CD4-positive, alpha-beta memory T cell (primary cell): Measurements from ENCODE around the gene BBS5. TPM values are rescaled to one million over a fixed set of nuclear protein-coding genes. Genes with fewer than 3 reads are reported as not detected.

Experiments used
- CTCF ChIA-PET: fragments of 350-600 bp; sonication (Branson Sonifier 250); formaldehyde crosslinking; loops from one replicate; lab custom pipeline; 2021; ENCODE audit warnings: inconsistent platforms; ENCODE audit not compliant: partially characterized antibody; lab: Charles Lee
- POLR2A ChIA-PET: fragments of 350-600 bp; sonication (Branson Sonifier 250); formaldehyde crosslinking; loops from one replicate; lab custom pipeline; 2021; ENCODE audit not compliant: partially characterized antibody; lab: Charles Lee
- DNase-seq, 5 donors: peaks; one replicate each; pipeline versions ENCODE4 v3.0.0 to v3.0.0-alpha.2; 2020 to 2022; ENCODE audit warnings: mixed read lengths in 1 of 5
- H3K27ac ChIP-seq: one replicate; pipeline ENCODE4 v1.7.0; 2013; ENCODE audit warnings: low read depth, low read length
- H3K27me3 ChIP-seq: 2 replicates; pipeline ENCODE4 v1.7.0; 2013; ENCODE audit warnings: mild to moderate bottlenecking, low read length, moderate library complexity; ENCODE audit not compliant: insufficient read depth
- H3K36me3 ChIP-seq: 2 replicates; pipeline ENCODE4 v1.7.0; 2013; ENCODE audit warnings: mild to moderate bottlenecking, low read length, moderate library complexity; ENCODE audit not compliant: insufficient read depth
- H3K4me1 ChIP-seq: 2 replicates; pipeline ENCODE4 v1.7.0; 2013; ENCODE audit warnings: mild to moderate bottlenecking, low read length, moderate library complexity; ENCODE audit not compliant: insufficient read depth
- H3K4me3 ChIP-seq, 2 donors: one replicate each; pipeline ENCODE4 v1.7.0; 2013; ENCODE audit warnings: low read length in 2 of 2, mild to moderate bottlenecking in 1 of 2
- H3K9me3 ChIP-seq, 2 donors: one replicate each; pipeline ENCODE4 v1.7.0; 2013; ENCODE audit warnings: low read length in 2 of 2, control low read depth in 1 of 2; ENCODE audit not compliant: control insufficient read depth in 1 of 2
- H3K27ac Mint-ChIP-seq, 7 donors: one replicate each; pipeline ENCODE4 v1.8.0; 2020 to 2021; ENCODE audit warnings: mixed read lengths in 7 of 7, mild to moderate bottlenecking in 6 of 7, inconsistent platforms in 3 of 7, moderate library complexity in 3 of 7
- H3K27me3 Mint-ChIP-seq, 2 donors: one replicate each; pipeline ENCODE4 v1.8.0; 2020 to 2021; ENCODE audit warnings: mixed read lengths in 2 of 2
- H3K36me3 Mint-ChIP-seq, 2 donors: one replicate each; pipeline ENCODE4 v1.8.0; 2020 to 2021; ENCODE audit warnings: mixed read lengths in 2 of 2, inconsistent platforms in 1 of 2, mild to moderate bottlenecking in 1 of 2
- H3K4me1 Mint-ChIP-seq, 4 donors: one replicate each; pipeline ENCODE4 v1.8.0; 2020 to 2021; ENCODE audit warnings: mixed read lengths in 4 of 4, mild to moderate bottlenecking in 1 of 4
- H3K4me3 Mint-ChIP-seq, 8 donors: one replicate each; pipeline ENCODE4 v1.8.0; 2020 to 2021; ENCODE audit warnings: mixed read lengths in 8 of 8, mild to moderate bottlenecking in 7 of 8, moderate library complexity in 6 of 8, inconsistent platforms in 3 of 8
- H3K9me3 Mint-ChIP-seq, 8 donors: one replicate each; pipeline ENCODE4 v1.8.0; 2020 to 2021; ENCODE audit warnings: mixed read lengths in 8 of 8, mild to moderate bottlenecking in 5 of 8, inconsistent platforms in 3 of 8, moderate library complexity in 1 of 8
- intact Hi-C: fragments of 100-400 bp; cut with micrococcal nuclease; formaldehyde crosslinking; loops from one replicate; pipeline ENCODE4 v1.15.1; 2023
- polyA plus RNA-seq, 2 donors: library from polyadenylated mRNA; unstranded; fragments of 300-500 nt; fragmentation: Illumina TruSeq; gene quantifications; one replicate each; pipeline ENCODE4 v1.2.3, GENCODE V29; 2021
- total RNA-seq, 2 experiments: library from RNA; stranded (reverse); gene quantifications; one replicate each; pipeline ENCODE4 v1.2.3, GENCODE V29; 2021

Gene BBS5
- total and polyA plus RNA-seq, 4 experiments from 2014 or later = 0.45 to 1.8 (median 1.4) TPM

- Histone ChIP-seq H3K9me3 (no peaks in the 10 kb centered on the region), H3K4me1 (no peaks in the 10 kb centered on the region), H3K27me3 (no peaks in the 10 kb centered on the region), H3K36me3 (no peaks in the 10 kb centered on the region), H3K4me3 (no peak overlapping the region), H3K27ac (no peak overlapping the region)
- no peak for DNase-seq
- Mint-ChIP-seq H3K27me3 (no peaks in the 10 kb centered on the region), H3K27ac (peak overlapping the region in 1 of 7 donors; percentile 7), H3K9me3 (no peaks in the 10 kb centered on the region), H3K4me1 (peaks cover 0 to 2% (median under 1%) of the 10 kb centered on the region in 4 donors), H3K36me3 (no peaks in the 10 kb centered on the region), H3K4me3 (no peak overlapping the region)
- ChIA-PET CTCF (interaction anchor here (3.3 kb wide), 1 partner anchor 11 kb away, joined by 19 read pairs; the partner anchor contains the start of gene BBS5), POLR2A (interaction anchor here (1.6 to 1.8 kb wide), 2 partner anchors 10 to 94 kb away, joined by 5 to 7 read pairs; partner anchors contain the start of gene BBS5)
- intact Hi-C loops = no loop called here
These were observed 10.5 kb upstream of the BBS5 start for GRCh38 chr2:169468841-169469240.

- Mint-ChIP-seq H3K27me3 (no peaks in the 10 kb centered on the region), H3K4me3 (no peak overlapping the region), H3K27ac (no peak overlapping the region), H3K4me1 (peaks cover 0 to 2% (median 0%) of the 10 kb centered on the region in 4 donors), H3K9me3 (no peaks in the 10 kb centered on the region), H3K36me3 (no peaks in the 10 kb centered on the region)
- DNase-seq = no peak
- no peaks in the 10 kb centered on the region for H3K27me3 ChIP-seq
- H3K27ac ChIP-seq = no peak overlapping the region
- H3K4me3 ChIP-seq = no peak overlapping the region
- no peaks in the 10 kb centered on the region for H3K9me3 ChIP-seq
- H3K36me3 ChIP-seq = no peaks in the 10 kb centered on the region
- H3K4me1 ChIP-seq = no peaks in the 10 kb centered on the region
- POLR2A ChIA-PET = interaction anchor here (1.8 kb wide), 1 partner anchor 93 kb away, joined by 5 read pairs; no protein-coding TSS in a partner anchor
- CTCF ChIA-PET = interaction anchor here (3.3 kb wide), 1 partner anchor 9 kb away, joined by 19 read pairs; the partner anchor contains the start of gene BBS5
- intact Hi-C loops = loop anchor here (10.0 kb wide), 1 partner anchor 105 kb away; the partner anchor contains the start of gene LRP2
These were observed 9.2 kb upstream of the BBS5 start for GRCh38 chr2:169469952-169470572.

GRCh38 chr2:169472249-169472648 lies 7.0 kb upstream of the BBS5 start:
- no peaks in the 10 kb centered on the region for H3K36me3 Mint-ChIP-seq
- POLR2A ChIA-PET = no interaction called here

GRCh38 chr2:169476459-169476858 lies 2.8 kb upstream of the BBS5 start:
- Histone ChIP-seq H3K9me3 (no peaks in the 10 kb centered on the region), H3K27ac (no peak overlapping the region), H3K4me1 (peaks cover 13% of the 10 kb centered on the region), H3K4me3 (no peak overlapping the region), H3K27me3 (no peaks in the 10 kb centered on the region), H3K36me3 (no peaks in the 10 kb centered on the region)
- POLR2A ChIA-PET = no interaction called here
- H3K9me3 Mint-ChIP-seq = no peaks in the 10 kb centered on the region
- H3K36me3 Mint-ChIP-seq = no peaks in the 10 kb centered on the region
- no peak overlapping the region for H3K4me3 Mint-ChIP-seq
- no peak for DNase-seq
- H3K27ac Mint-ChIP-seq = no peak overlapping the region
- intact Hi-C loops = loop anchor here (5.0 to 10.0 kb wide), 2 partner anchors 96 to 112 kb away; partner anchors contain the start of genes FASTKD1 and LRP2
- H3K27me3 Mint-ChIP-seq = no peaks in the 10 kb centered on the region
- CTCF ChIA-PET = interaction anchor here (0.9 kb wide), 1 partner anchor 48 kb away, joined by 3 read pairs; no protein-coding TSS in a partner anchor
- H3K4me1 Mint-ChIP-seq = peaks cover 6 to 21% (median 15%) of the 10 kb centered on the region in 4 donors

More at GRCh38 chr2:169472249-169472648, 7.0 kb upstream of the BBS5 start:
- H3K27me3 Mint-ChIP-seq = no peaks in the 10 kb centered on the region
- Histone ChIP-seq H3K4me3 (no peak overlapping the region), H3K27me3 (no peaks in the 10 kb centered on the region), H3K36me3 (no peaks in the 10 kb centered on the region), H3K9me3 (no peaks in the 10 kb centered on the region), H3K4me1 (no peaks in the 10 kb centered on the region), H3K27ac (no peak overlapping the region)
- DNase-seq = no peak
- CTCF ChIA-PET = no interaction called here
- no peaks in the 10 kb centered on the region for H3K9me3 Mint-ChIP-seq
- H3K27ac Mint-ChIP-seq = no peak overlapping the region
- intact Hi-C loops = loop anchor here (10.0 kb wide), 1 partner anchor 107 kb away; the partner anchor contains the start of gene LRP2
- no peak overlapping the region for H3K4me3 Mint-ChIP-seq
- H3K4me1 Mint-ChIP-seq = peaks cover 0 to 2% (median 0%) of the 10 kb centered on the region in 4 donors

GRCh38 chr2:169478339-169478738 lies 955 bp upstream of the BBS5 start:
- peak overlapping the region in 2 of 7 donors; percentile 12 to 14 for H3K27ac Mint-ChIP-seq
- ChIA-PET POLR2A (interaction anchor here (1.0 to 1.7 kb wide), 3 partner anchors 9 to 388 kb away, joined by 3 to 7 read pairs (median 3); no protein-coding TSS in a partner anchor), CTCF (interaction anchor here (0.6 to 3.9 kb wide), 5 partner anchors 9 to 729 kb away, joined by 3 to 19 read pairs (median 7); no protein-coding TSS in a partner anchor)
- H3K27me3 ChIP-seq = no peaks in the 10 kb centered on the region
- no peaks in the 10 kb centered on the region for H3K9me3 Mint-ChIP-seq
- H3K36me3 ChIP-seq = no peaks in the 10 kb centered on the region
- H3K27ac ChIP-seq = no peak overlapping the region
- DNase-seq = no peak
- H3K9me3 ChIP-seq = no peaks in the 10 kb centered on the region
- intact Hi-C loops = loop anchor here (5.0 to 10.0 kb wide), 2 partner anchors 94 to 114 kb away; partner anchors contain the start of genes FASTKD1 and LRP2
- H3K4me1 ChIP-seq = peaks cover 13% of the 10 kb centered on the region
- no peak overlapping the region for H3K4me3 ChIP-seq
- H3K36me3 Mint-ChIP-seq = peaks cover 0 to 2% of the 10 kb centered on the region in 2 donors
- peak overlapping the region; percentile 92 to 95 (median 94) for H3K4me3 Mint-ChIP-seq
- H3K4me1 Mint-ChIP-seq = peaks cover 6 to 21% (median 16%) of the 10 kb centered on the region in 4 donors
- no peaks in the 10 kb centered on the region for H3K27me3 Mint-ChIP-seq

GRCh38 chr2:169478745-169479256 lies 493 bp upstream of the BBS5 start:
- no peaks in the 10 kb centered on the region for H3K36me3 ChIP-seq
- Mint-ChIP-seq H3K4me3 (peak overlapping the region; percentile 92 to 95 (median 94)), H3K27me3 (no peaks in the 10 kb centered on the region), H3K4me1 (peaks cover 6 to 21% (median 16%) of the 10 kb centered on the region in 4 donors), H3K27ac (peak overlapping the region in 5 of 7 donors; percentile 12 to 92 (median 67)), H3K36me3 (peaks cover 0 to 6% of the 10 kb centered on the region in 2 donors), H3K9me3 (no peaks in the 10 kb centered on the region)
- no peaks in the 10 kb centered on the region for H3K27me3 ChIP-seq
- H3K27ac ChIP-seq = peak overlapping the region; percentile 29
- POLR2A ChIA-PET = interaction anchor here (1.0 to 1.7 kb wide), 5 partner anchors 10 to 387 kb away, joined by 3 to 7 read pairs (median 4); partner anchors contain the start of gene PPIG
- no peak for DNase-seq
- intact Hi-C loops = loop anchor here (5.0 to 10.0 kb wide), 2 partner anchors 94 to 114 kb away; partner anchors contain the start of genes FASTKD1 and LRP2
- H3K9me3 ChIP-seq = no peaks in the 10 kb centered on the region
- peaks cover 13% of the 10 kb centered on the region for H3K4me1 ChIP-seq
- CTCF ChIA-PET = interaction anchor here (0.8 to 3.9 kb wide), 8 partner anchors 9 to 512 kb away, joined by 3 to 19 read pairs (median 4); no protein-coding TSS in a partner anchor
- peak overlapping the region; percentile 75 to 85 for H3K4me3 ChIP-seq
